HG02970 (cell line): ENCODE results near the gene C16orf86.

Experiments used
- ATAC-seq: cut with Tn5 transposase; IDR thresholded peaks from one replicate; pipeline ENCODE4 v1.9.1; 2021; ENCODE audit warnings: mild to moderate bottlenecking, moderate library complexity, moderate number of reproducible peaks; ENCODE audit not compliant: unreplicated experiment, low FRiP score

Gene C16orf86

DNA sequence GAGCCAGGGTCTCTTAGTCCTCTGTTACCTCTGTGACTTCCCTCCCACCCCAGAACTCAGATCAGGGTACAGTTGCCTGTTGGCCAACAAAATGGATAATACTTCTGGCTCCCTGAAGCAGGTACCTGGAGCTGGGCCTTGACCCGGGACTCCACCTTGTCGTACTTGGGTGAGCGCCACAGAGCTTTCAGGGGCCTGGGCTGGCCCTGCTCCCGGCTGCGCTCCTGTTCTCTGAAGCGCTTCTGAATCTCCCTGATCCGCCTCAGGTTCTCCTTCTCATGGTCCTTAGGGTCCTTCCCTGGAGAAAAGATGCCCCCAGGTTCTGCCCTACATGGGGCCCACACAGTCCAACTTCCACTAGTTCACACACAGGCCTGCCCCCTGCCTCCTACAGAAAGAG is 1.7 kb upstream of the C16orf86 start:
- no peak for ATAC-seq

GRCh38 chr16:67665598-67665997 is 1.0 kb upstream of the C16orf86 start:
- ATAC-seq, result no peak

GRCh38 chr16:67666032-67666551 is 522 bp upstream of the C16orf86 start:
- no peak for ATAC-seq

GRCh38 chr16:67667453-67667816 is 821 bp downstream of the C16orf86 start:
- no peak for ATAC-seq

DNA sequence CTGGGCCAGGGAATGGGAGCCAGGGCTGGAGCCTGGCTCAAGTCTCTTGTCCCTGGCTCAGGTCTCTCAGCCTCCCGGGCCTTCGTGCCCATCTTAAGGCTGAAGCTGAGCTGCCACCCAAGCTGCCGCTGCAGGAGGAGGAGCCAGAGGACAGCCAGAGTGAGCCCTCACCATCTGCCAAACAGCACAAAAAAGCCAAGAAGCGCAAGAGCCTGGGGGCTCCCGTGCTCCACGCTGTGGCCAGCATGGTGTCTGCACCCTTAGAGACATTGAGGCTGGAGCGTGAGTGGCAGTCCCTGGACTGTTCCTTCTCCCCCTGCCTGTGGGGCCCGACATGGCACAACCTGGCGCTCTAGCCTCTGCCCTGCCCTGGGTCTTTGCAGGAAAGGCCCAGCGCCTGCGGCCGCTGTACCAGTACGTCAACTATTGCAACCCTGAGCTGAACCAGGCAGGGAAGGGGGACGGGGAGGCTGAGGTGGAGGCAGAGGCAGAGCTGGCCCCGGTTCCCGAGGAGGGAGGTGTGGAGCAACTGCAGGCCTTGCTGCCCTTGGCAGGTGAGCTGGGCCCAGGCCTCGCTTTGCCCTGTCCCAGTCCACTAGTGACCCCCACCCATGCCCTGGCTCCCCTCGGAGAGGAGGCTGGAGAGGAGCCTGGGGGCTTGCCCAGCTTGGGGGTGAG is 1.3 kb downstream of the C16orf86 start:
- no peak for ATAC-seq

- no peak for ATAC-seq
These were observed 2.0 kb downstream of the C16orf86 start for GRCh38 chr16:67668495-67669157.

- no peak for ATAC-seq
These were observed 3.0 kb downstream of the C16orf86 start for GRCh38 chr16:67669499-67670101.

GRCh38 chr16:67672306-67672705 is 5.7 kb downstream of the C16orf86 start:
- ATAC-seq, result no peak

DNA sequence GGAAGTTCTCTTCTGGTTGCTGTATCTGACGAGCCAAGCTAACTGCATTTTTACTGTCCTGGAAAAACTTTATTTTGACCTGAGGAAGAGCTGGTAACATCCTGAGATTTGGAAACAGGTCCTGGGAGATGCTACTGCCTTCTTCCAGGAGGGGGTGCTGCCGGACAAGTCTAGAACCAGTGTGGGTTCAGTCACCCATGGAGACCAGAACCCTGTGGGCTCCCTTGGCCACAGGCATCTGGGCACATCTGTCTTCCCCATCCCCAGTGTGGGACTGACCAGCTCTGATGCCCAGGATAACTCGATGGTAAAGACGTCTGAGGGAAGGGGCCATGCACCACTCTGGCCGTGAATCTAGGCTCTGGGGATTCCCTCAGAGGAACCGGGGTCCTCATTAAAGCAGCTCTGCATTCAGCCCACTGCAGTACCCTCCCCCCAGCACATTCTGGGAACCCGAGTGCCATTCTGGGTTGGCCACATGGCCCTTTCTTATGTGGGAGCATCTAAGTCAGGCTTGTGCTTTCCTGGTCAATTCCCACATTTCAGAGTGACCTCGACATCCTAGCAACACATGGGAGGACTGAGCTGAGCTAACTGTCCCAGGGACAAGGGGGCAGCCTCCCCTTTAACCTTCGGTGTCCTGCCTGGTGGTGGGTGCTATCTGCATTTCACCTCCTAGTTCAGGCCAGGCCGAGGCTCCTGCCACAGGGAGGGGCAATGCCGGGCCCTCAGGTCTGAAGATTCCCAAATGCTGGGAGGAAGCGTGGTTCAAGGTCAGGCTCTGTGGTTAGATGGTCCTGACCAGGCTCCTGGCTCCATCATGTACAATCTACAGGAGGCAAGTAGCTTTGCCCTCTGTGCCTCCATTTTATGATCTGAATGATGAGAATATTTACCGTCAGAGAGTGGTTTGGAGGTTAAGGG is 6.4 kb downstream of the C16orf86 start:
- ATAC-seq, result no peak

DNA sequence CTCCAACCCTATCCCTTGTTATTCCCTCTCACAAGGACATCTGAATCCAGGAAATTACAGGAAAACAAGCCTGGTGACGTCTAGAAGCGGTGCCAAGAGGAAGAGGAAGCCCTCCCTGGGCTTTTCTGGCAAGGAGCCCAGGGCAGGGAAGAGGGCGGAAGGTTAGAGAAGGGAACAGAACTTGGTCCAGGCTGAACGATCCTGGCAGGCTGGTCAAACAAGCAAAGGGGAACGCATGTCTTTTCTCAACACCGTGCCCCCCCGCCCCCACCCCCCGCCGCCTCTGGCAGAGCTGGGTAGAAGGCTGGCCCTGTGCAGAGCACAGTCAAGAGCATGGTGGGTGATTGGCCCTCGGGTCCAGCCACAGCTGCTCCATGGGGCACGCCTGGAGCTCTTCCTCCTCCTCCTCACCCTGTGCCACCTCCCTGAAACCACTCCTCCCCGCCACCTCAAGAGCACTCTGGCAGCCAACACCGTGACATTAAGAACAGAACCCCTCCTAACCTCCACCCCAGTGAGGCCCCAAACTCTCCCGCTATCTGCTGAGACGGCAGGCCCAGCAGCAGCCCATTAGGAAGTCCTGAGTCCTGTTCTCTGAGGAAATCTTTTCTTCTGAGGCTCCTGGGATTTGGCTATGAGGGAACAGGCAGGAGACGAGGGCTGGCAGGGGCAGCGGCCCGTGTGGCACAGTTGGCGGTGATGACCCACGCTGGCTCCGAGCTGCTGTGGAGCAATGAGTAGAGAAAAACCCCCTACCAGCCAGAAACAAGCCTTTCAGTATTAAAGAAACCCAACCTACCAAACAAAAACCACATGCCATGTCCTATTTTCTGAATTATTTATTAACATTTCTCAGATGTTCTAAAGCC is 7.3 kb downstream of the C16orf86 start:
- ATAC-seq, result no peak

- ATAC-seq, result no peak
These were observed 8.4 kb downstream of the C16orf86 start for GRCh38 chr16:67674851-67675578.

DNA sequence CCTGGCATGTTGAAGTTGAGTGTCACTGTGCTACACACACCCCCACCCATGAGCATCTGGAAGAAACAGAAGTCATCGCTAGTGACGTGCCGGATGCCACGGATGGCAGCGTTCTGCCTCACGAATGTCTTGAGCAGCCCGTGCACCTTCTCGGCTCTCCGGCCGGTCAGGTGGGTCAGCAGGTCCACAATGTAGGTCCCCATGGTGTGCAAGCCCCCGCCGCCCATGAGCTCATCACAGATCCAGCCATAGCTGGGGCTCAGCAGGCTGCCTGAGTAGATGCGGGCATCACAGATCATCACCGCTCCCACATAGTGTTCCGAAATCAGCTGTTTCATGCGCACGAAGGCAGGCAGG is 8.9 kb downstream of the C16orf86 start:
- no peak for ATAC-seq

- no peak for ATAC-seq
These were observed 9.4 kb downstream of the C16orf86 start for GRCh38 chr16:67675999-67676398.

DNA sequence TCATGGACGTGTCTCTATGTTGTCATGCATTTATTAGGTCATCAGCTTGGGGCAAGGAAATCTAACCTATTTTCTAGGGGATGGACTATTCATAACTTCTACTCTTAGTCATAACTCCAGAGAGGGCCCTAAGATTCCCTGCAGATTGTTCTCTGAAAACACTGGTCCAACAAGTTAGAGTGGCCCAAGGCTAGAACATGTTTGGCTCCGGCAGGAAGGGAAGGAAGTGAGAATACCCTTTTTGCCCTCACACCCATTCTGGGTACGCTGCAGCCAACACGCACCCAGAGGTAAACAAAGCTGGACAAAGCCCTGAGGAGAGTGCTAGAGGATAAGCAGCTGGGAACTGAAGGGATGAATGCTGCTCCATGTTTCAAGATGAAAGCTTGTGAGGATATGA is 9.9 kb downstream of the C16orf86 start:
- no peak for ATAC-seq

- no peak for ATAC-seq
These were observed 10.3 kb downstream of the C16orf86 start for GRCh38 chr16:67676939-67677338.

DNA sequence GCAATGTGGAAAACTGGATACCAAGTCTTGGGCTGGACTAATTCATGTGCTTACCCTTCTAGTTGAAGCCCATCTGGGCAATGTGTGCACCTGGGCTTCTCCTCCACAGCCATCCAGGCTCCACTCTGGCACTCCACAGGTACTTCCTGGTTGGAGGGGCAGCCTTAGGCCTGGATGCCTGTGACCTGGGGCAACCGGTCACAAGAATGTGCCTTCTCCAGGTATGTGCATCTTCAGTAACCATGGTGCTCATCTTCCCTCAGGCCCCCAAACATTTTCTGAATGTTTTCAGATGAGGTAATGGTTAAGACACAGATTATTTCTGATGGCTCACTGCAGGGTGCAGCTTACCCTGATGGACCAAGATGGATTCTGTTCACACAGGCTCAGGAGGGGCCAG is 11.1 kb downstream of the C16orf86 start:
- no peak for ATAC-seq

DNA sequence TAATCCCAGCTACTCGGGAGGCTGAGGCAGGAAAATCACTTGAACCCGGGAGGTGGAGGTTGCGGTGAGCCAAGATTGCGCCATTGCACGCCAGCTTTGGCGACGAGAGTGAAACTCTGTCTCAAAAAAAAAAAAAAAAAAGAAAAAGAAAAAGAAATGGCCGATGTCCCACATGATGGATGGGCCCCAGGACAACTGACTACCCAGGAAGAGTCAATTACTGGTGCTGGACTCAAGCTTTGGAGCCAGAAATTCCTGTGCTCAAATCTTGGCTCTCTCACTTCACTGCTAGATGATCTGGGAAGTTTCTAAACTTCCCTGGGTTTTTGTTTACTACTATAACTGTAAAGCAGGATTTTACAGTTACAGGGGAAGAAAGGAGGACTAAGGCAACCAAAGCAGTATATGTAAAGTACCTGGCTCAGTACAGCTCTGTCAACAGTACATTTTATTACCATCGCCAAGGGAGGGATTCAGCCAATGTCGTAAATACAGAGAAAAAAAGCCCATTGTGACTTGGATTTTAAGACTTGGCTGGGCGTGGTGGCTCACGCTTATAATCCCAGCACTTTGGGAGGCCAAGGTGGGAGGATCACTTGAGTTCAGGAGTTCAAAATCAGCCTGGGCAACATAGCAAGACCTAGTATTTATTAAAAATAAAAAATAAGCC is 11.9 kb downstream of the C16orf86 start:
- ATAC-seq, result no peak
